ENCODE measurements around the gene PSMD10.

Gene PSMD10

GRCh38 chrX:108091264-108091877 lies at the start of gene PSMD10, which contains the start of gene ATG4A:
TSS of gene PSMD10 (minus strand) at chrX:108091542. CDS start at chrX:108091520, 22 bp downstream.
TSS of gene ATG4A (plus strand) at chrX:108091778. CDS start at chrX:108091827, 49 bp downstream.
- H3K4me3 ChIP-seq (ENCODE audit: low read depth in 1 of 2, low read length in 2 of 2): peak within 1 kb of the TSS; percentile 59 to 80
- peak; percentile 91 for DNase-seq
- TF ChIP-seq CTCF (IDR thresholded peaks at IDR 0.05; ENCODE audit: borderline replicate concordance, extremely low read depth, low read length, poor library complexity, severe bottlenecking) (no peak), EZH2 (IDR thresholded peaks at IDR 0.05; ENCODE audit: borderline replicate concordance, low read depth, low read length, severe bottlenecking) (no peak)
- peak within 1 kb of the TSS; percentile 89 for H3K4me2 ChIP-seq (ENCODE audit: insufficient read depth, low read length)
- no peaks in the 10 kb centered on the region for H3K27me3 ChIP-seq (ENCODE audit: insufficient read depth, low read length, poor library complexity)
- peak within 1 kb of the TSS; percentile 74 for H3K9ac ChIP-seq (ENCODE audit: low read depth, low read length)
- peak within 1 kb of the TSS; percentile 91 for H2AFZ ChIP-seq (ENCODE audit: low read depth, low read length)
- peak; percentile 96 for ATAC-seq (ENCODE audit: insufficient read depth, low read depth)
- H3K36me3 ChIP-seq (ENCODE audit: insufficient read depth, low read length): peaks cover 20% of the 10 kb centered on the region
- no peaks in the 10 kb centered on the region for H3K9me3 ChIP-seq (ENCODE audit: insufficient read depth, low read length, severe bottlenecking)
- H3K79me2 ChIP-seq (ENCODE audit: insufficient read depth, low read length): peaks cover 35% of the 10 kb centered on the region
- H4K20me1 ChIP-seq (ENCODE audit: insufficient read depth, low read length): no peaks in the 10 kb centered on the region; the same call in 1 of the 2 replicates
- H3K27ac ChIP-seq (ENCODE audit: low read length): peak within 1 kb of the TSS; percentile 91
- H3K4me1 ChIP-seq (ENCODE audit: insufficient read depth, low read length): peaks cover 22% of the 10 kb centered on the region; the same call in 1 of the 2 replicates

GRCh38 chrX:108138814-108139702 lies 47.7 kb upstream of the PSMD10 start:
- H3K27ac ChIP-seq (ENCODE audit: low read length): no peak overlapping the region
- ATAC-seq (ENCODE audit: insufficient read depth, low read depth) (no peak), DNase-seq (no peak)
- no peak overlapping the region for H2AFZ ChIP-seq (ENCODE audit: low read depth, low read length)
- no peak overlapping the region for H3K4me2 ChIP-seq (ENCODE audit: insufficient read depth, low read length)
- H3K27me3 ChIP-seq (ENCODE audit: insufficient read depth, low read length, poor library complexity): no peaks in the 10 kb centered on the region
- H3K4me3 ChIP-seq (ENCODE audit: low read depth in 1 of 2, low read length in 2 of 2): no peak overlapping the region
- H3K9me3 ChIP-seq (ENCODE audit: insufficient read depth, low read length, severe bottlenecking): no peaks in the 10 kb centered on the region
- no peaks in the 10 kb centered on the region for H3K4me1 ChIP-seq (ENCODE audit: insufficient read depth, low read length)
- peaks cover 41% of the 10 kb centered on the region for H3K36me3 ChIP-seq (ENCODE audit: insufficient read depth, low read length)
- H3K79me2 ChIP-seq (ENCODE audit: insufficient read depth, low read length): no peaks in the 10 kb centered on the region
- no peaks in the 10 kb centered on the region for H4K20me1 ChIP-seq (ENCODE audit: insufficient read depth, low read length)
- no peak overlapping the region for H3K9ac ChIP-seq (ENCODE audit: low read depth, low read length)
- TF ChIP-seq CTCF (IDR thresholded peaks at IDR 0.05; ENCODE audit: borderline replicate concordance, extremely low read depth, low read length, poor library complexity, severe bottlenecking) (peak; percentile 41), EZH2 (IDR thresholded peaks at IDR 0.05; ENCODE audit: borderline replicate concordance, low read depth, low read length, severe bottlenecking) (no peak)

GRCh38 chrX:108134724-108135123 lies 43.4 kb upstream of the PSMD10 start:
- DNase-seq (no peak), ATAC-seq (ENCODE audit: insufficient read depth, low read depth) (no peak)
- H3K27me3 ChIP-seq (ENCODE audit: insufficient read depth, low read length, poor library complexity): no peaks in the 10 kb centered on the region
- H3K9ac ChIP-seq (ENCODE audit: low read depth, low read length): no peak overlapping the region
- no peak overlapping the region for H3K27ac ChIP-seq (ENCODE audit: low read length)
- H3K4me3 ChIP-seq (ENCODE audit: low read depth in 1 of 2, low read length in 2 of 2): no peak overlapping the region
- no peaks in the 10 kb centered on the region for H4K20me1 ChIP-seq (ENCODE audit: insufficient read depth, low read length)
- TF ChIP-seq EZH2 (IDR thresholded peaks at IDR 0.05; ENCODE audit: borderline replicate concordance, low read depth, low read length, severe bottlenecking) (no peak), CTCF (IDR thresholded peaks at IDR 0.05; ENCODE audit: borderline replicate concordance, extremely low read depth, low read length, poor library complexity, severe bottlenecking) (no peak)
- H3K9me3 ChIP-seq (ENCODE audit: insufficient read depth, low read length, severe bottlenecking): no peaks in the 10 kb centered on the region
- H3K36me3 ChIP-seq (ENCODE audit: insufficient read depth, low read length): peaks cover 29% of the 10 kb centered on the region
- no peak overlapping the region for H2AFZ ChIP-seq (ENCODE audit: low read depth, low read length)
- H3K79me2 ChIP-seq (ENCODE audit: insufficient read depth, low read length): no peaks in the 10 kb centered on the region
- no peaks in the 10 kb centered on the region for H3K4me1 ChIP-seq (ENCODE audit: insufficient read depth, low read length)
- H3K4me2 ChIP-seq (ENCODE audit: insufficient read depth, low read length): no peak overlapping the region
